HG03342 (cell line): ENCODE measurements around the gene LRRC4B.

ENCODE experiments used
- ATAC-seq: cut with Tn5 transposase; IDR thresholded peaks from one replicate; pipeline ENCODE4 v1.9.1; 2021; ENCODE audit warnings: mild to moderate bottlenecking, moderate library complexity; ENCODE audit not compliant: unreplicated experiment

The LRRC4B gene

GRCh38 chr19:50573741-50574461 is 5.7 kb upstream of the LRRC4B start:
- no peak for ATAC-seq

GRCh38 chr19:50570997-50571396 is 2.8 kb upstream of the LRRC4B start:
- ATAC-seq, result no peak

- ATAC-seq, result no peak
Observed at GRCh38 chr19:50569938-50570540, 1.8 kb upstream of the LRRC4B start.

DNA sequence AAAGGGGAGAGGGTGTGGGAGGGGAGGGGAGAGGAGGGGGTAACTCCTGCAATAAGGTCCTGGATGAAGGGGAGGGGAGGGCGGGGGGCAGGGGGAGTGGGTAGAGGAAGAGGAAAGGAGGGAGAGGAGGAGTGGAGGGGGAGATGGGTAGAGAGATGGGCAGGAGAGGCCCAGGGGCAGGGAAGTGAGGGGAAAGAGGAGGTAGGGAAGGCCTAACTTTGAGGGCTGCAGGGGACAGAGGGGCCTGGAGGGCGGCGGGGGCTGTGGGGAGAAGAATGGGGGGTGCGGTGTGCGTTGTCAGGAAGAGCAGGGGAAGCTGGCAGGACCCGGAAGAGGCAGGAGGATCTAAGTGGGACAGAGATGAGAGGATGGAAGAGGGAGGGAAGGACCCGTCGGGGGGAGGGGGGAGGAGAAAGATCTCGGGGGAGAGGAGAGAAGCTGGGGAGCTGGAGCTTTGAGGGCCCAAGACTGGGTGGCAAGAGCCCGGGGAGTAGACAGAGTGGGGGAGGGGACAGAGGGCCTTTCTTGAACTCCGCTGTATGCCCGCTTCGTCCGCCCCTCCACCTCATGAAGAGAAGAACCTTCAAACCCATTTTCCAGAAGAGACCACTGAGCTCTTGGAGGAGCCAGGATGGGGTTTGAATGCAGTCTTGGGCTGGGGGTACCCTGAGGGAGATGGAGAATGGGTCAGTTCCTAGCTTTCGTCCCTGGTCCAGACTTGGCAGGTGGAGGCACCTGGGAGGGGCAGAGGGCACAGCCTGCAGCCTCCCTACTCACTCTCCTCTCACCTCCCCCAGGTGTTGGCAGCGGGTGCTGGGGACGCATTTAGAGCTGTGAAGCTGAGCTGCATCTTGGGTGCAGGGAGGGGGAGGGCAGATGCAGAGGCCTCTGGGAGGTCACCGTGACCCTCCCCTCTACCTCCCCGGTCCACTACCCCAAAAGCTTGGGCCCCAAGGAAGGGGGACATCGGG is 778 bp upstream of the LRRC4B start:
- no peak for ATAC-seq

GRCh38 chr19:50567052-50567841 is 988 bp downstream of the LRRC4B start:
- no peak for ATAC-seq

DNA sequence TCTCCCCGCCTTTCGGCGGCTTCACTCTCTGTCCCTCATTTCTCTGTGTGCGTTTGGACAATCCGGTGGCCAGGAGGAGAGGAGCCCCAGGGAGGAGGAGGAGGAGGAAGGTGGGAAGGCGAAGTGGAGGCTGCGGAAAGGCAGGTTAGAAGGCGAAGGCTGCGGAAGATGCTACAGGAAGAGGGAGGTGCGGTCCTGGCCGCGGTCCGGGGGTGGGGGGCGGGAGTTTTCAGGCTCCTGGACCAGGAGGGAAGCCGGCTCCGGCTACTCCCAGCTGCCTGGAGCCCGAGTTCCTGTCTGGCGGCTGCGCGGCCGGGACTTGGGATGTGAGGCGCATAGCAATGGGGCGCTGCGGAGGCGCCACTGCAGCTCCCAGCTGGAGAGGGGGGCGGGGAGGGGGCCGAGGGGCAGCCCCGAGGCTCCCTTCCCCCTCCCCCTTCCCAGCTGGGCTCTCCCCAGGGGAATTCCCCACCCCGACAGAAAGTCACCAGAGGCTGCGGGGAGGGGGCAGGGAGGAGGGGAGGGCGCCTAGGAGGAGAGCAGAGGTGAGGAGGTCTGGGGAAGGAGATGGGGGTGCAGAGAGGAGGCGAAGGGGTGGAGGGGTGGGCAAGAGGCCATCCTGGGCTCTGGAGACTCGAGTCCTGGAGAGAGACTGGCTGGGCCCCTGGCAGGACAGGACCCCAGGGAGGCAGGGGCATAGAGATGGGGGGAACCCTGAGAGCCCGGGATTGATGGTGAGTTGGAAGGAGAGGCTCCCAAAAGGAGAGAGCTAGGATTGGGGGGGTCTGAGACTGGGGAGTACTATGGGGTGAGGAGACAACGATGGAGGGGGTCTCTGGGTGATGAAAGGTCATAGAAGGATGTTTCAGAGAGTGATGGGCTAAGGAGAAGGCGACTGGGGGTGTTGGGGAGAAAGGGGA is 2.0 kb downstream of the LRRC4B start:
- no peak for ATAC-seq

DNA sequence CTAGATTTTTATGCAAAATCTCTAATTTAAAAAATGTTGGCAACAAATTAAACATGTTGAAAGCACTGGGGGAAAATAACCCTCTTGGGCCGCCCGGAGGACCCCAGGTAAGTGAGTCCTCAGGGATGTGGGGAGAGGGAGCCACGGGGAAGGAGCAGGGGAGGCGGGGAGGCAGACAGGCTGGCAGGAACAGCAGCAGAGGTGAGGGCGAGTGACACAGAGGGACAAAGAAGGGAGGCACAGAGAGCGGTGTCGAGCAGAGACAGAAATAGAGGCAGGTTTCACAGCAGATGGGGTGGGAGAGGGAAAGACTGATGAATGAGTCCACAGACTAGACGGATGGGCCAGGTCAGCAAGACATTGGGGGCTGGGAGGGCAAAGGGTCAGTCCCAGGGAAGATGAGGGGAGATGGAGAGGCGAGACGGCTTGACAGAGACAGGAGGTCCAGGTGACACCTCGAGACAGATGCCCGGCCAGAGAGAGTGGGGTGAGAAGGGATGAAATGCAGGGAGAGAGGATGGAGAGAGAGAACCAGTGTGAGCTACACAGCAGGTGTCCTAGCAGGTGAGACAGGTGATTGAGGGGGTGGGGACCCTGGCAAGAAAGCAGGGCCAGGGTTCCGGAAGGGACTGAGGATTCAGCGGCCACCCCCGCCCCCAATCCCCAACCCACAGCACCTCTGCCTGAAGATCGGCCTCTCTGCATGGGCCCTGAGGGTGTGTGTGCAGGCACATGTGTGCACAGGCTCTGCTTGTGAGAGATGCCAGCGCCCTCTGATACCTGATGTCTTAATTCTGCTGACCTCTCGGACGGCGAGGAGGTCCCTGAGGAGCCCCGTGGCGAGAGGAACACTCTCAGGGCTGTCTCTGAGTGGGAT is 3.8 kb downstream of the LRRC4B start:
- no peak for ATAC-seq

DNA sequence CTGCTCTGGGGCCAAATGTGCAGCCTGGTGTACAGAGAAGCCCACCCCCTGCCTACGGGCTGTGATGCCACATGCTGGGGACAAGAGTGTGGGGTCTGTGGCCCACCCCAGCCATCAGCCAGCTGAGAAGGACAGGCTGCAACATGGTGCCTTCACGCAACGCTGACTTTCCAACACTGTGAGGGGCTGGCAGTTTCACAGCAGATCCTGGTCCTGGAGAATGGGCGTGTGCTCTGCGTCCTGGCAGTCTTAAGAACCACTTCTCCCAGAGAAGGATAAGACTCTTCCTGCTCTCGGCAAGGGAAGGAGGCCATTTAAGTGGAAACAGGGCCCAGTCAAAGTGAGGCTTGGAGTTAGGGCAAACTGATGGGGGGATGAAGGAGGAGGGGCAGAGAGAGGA is 4.6 kb downstream of the LRRC4B start:
- ATAC-seq, result no peak

DNA sequence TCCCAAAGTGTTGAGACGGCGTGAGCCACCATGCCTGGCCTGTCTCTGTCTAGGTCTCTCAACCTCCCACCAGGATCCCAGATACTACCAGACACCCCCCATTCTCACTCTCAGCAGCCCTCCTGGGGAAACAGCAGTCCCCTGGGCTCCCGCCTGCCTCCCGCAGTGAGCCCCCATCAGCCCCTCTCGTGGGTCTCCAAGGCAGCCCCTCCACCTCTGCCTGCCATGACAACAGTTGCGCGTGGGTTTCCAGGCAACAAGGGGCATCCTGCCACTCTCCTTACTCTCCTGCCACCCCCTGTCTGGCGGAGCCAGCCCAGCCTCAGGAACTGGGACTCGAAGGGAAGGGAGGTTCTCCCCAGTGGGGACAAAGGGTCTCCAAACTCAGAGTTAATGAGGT is 5.2 kb downstream of the LRRC4B start:
- no peak for ATAC-seq

- no peak for ATAC-seq
Observed at GRCh38 chr19:50562329-50562728, 5.9 kb downstream of the LRRC4B start.

- no peak for ATAC-seq
Observed at GRCh38 chr19:50559636-50560035, 8.6 kb downstream of the LRRC4B start.

- no peak for ATAC-seq
Observed at GRCh38 chr19:50558449-50558848, 9.8 kb downstream of the LRRC4B start.

- no peak for ATAC-seq
Observed at GRCh38 chr19:50558039-50558438, 10.2 kb downstream of the LRRC4B start.

DNA sequence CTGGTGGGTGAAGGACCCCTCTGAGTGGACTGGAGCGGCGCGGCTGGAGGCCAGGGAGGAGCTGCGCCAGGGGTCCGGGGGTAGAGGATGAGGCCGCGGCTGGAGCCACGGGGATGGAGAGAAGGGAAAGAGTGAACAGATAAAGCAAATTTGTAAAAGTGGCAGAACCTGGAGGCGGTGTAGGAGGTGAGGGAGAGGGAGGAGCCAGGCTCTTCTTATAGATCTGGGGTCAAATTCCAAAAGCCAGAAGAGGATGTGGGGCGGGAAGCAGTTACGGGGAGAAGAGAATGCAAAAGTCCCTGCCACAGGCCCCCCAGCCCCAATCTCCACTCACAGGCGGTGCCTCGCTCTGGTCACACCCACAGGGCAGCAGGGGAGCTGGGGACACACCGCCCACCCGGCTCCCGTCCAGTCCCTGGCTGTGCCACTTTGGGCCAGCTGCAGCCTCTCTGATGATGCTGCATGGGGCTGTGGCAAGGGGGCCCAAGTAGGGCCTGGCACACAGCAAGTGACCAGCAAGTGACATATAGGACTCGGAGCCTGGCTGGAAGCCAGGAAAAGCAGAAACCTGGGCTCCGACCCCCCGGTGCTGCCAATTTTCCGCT is 11.1 kb downstream of the LRRC4B start:
- ATAC-seq, result no peak

DNA sequence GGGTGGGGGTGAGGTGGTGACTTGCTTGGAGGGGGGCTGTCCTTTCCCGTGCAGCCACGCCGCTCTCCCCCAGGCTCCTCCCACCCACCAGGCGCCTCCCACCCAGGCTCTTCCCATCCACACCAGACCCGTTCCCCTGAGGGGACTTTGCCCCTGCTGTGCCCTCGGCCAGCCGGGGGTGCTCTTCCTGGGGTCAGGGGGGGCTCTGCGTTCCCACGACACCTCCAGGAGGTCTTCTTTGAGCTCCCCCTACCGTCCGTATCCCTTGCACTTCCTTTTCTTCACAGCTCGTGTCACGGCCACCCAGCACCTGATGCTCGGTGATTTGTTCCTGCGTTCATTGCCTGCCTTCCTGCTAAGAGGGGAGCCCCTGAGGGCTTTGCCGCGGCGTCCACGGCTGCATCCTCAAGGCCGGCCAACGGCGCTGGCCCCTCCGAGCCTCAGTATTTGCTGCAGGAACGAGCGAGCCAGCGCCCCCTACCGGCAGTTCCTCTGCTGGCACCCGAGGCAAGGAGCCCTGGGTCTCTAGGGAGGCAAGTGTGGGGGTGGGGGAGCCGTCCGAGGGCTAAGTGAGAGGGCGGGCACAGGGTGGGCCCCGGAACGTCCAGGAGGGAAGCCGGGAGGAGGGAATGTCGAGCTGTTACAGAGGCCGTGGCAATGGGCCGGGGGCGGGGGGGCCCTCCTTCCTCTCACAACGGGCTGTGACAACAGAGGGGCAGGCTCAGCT is 11.8 kb downstream of the LRRC4B start:
- ATAC-seq, result no peak

DNA sequence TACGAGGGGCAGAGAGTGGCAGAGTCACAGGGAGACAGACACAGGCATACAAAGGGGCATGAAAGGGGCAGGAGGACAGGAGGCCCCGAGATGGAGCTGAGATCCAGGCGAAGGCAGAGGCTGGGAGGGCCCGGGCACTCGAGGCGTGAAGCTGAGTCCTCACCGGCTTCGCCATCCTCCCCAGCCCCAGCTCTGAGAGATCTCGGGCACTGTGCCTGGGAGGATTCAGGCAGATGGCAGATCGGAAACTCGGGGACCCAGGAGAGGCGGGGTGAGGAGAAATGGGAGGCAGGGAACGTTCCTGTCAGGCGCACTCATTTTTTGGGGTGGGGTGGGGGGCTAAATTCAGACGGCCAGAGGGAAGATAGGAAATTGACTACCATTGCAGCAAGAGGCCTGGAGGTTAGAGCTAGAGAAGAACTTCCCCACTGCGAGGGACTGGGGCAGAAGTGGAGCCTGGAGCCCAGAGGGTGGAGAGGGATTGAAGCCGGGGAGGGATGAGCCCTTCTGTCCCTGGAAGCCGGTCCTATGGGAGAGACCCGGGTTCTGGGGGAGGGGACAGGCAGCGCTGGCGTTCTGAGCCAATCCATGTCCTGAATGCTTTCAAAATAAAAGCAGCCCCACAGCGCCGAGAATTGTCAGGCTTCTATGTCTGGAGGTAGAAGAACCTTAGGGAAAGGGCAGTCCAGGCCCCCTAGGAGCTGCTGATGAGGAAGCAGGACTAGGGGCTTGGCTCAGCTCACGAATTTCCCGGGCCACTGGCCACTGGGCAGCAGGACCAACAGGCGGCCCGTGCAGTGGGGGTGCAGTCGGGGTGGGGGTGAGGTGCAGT is 12.6 kb downstream of the LRRC4B start:
- ATAC-seq, result no peak

- ATAC-seq, result no peak
Observed at GRCh38 chr19:50555033-50555432, 13.2 kb downstream of the LRRC4B start.
